GM12872 (cell line): ENCODE data around the gene PELI1.

Source experiments
- CTCF ChIP-seq: IDR thresholded peaks from 3 replicates; pipeline ENCODE4 v1.5.1; 2011; ENCODE audit warnings: low read depth, mild to moderate bottlenecking, low read length, moderate library complexity; ENCODE audit not compliant: insufficient read depth

Gene PELI1

GRCh38 chr2:64111426-64111825, 32.8 kb downstream of the PELI1 start:
- TF ChIP-seq CTCF: no peak

- TF ChIP-seq CTCF: no peak
Measured at GRCh38 chr2:64108666-64109241, 35.5 kb downstream of the PELI1 start.

- no peak for TF ChIP-seq CTCF
Measured at GRCh38 chr2:64106481-64106880, 37.7 kb downstream of the PELI1 start.

- TF ChIP-seq CTCF: no peak
Measured at GRCh38 chr2:64105670-64106461, 38.4 kb downstream of the PELI1 start.

- TF ChIP-seq CTCF: no peak
Measured at GRCh38 chr2:64104933-64105332, 39.3 kb downstream of the PELI1 start.

GRCh38 chr2:64101141-64101591, 43.1 kb downstream of the PELI1 start:
- no peak for TF ChIP-seq CTCF

GRCh38 chr2:64094663-64095382, 49.4 kb downstream of the PELI1 start:
- TF ChIP-seq CTCF: no peak
